HepG2 (cell line): ENCODE measurements around the gene RASGRF1. TPM values are rescaled to one million over a fixed set of nuclear protein-coding genes. Genes with fewer than 3 reads are reported as not detected.
A peak's percentile ranks its signal among the peaks of the same experiment; 100 is the strongest.

Experiments
- ATAC-seq: fragments of 200-7000 bp; cut with Tn5 transposase; 3 replicates; pipeline ENCODE4 v1.9.1; 2020; ENCODE audit warnings: mild to moderate bottlenecking, moderate library complexity
- BruUV-seq: library from RNA; stranded (reverse); fragments of 400-500 nt; replicated peaks from 2 replicates; lab custom pipeline; 2021; lab: Mats Ljungman, UMichigan
- CTCF ChIA-PET: fragments of 300-600 bp; formaldehyde crosslinking; extraction: SDS; loops from one replicate; lab custom pipeline; 2021; ENCODE audit warnings: low total read pairs, inconsistent platforms, low intra/inter-chr PET ratio; lab: Yijun Ruan, JAX
- POLR2A ChIA-PET: fragments of 350-600 bp; sonication (Branson Sonifier 250); formaldehyde crosslinking; loops from one replicate; lab custom pipeline; 2020; ENCODE audit warnings: antibody characterized with exemption, inconsistent platforms; lab: Yijun Ruan, JAX
- DNase-seq: peaks from one replicate; pipeline ENCODE4 v3.0.0-alpha.2; 2015; ENCODE audit warnings: low spot score
- FAIRE-seq: peaks from 3 replicates; lab custom pipeline; 2011; peaks lifted over from hg19 to GRCh38; lab: Jason Lieb, UNC
- H2AFZ ChIP-seq: one replicate; pipeline ENCODE4 v1.6.1; 2011; ENCODE audit warnings: low read length, inconsistent platforms
- H3K27ac ChIP-seq: fragments of 300-600 bp; 3 replicates; pipeline ENCODE4 v1.8.0; 2011; ENCODE audit warnings: mixed run types, mild to moderate bottlenecking, mixed read lengths, low read length, inconsistent platforms; ENCODE audit not compliant: insufficient read depth; ENCODE audit errors: extremely low read length
- H3K27me3 ChIP-seq, 2 experiments: fragments of 200-600 bp in 1 of 2; 2 replicates in 1 of 2; 3 replicates in 1 of 2; pipeline versions ENCODE4 v1.6.0 to v1.8.0; 2011; ENCODE audit warnings: low read length in 2 of 2, mild to moderate bottlenecking in 2 of 2, moderate library complexity in 2 of 2, inconsistent platforms in 1 of 2; ENCODE audit not compliant: insufficient read depth in 2 of 2, control insufficient read depth in 1 of 2
- H3K36me3 ChIP-seq, 2 experiments: fragments of 200-600 bp in 1 of 2; replicated peaks in 1 of 2; 2 replicates in 1 of 2; 3 replicates in 1 of 2; pipeline versions ENCODE4 v1.5.1 to v1.8.0; 2011; ENCODE audit warnings: low read length in 2 of 2, inconsistent platforms in 1 of 2; ENCODE audit not compliant: insufficient read depth in 2 of 2, control insufficient read depth in 1 of 2
- H3K4me1 ChIP-seq: 2 replicates; pipeline ENCODE4 v1.5.1; 2012; ENCODE audit warnings: low read length, inconsistent platforms; ENCODE audit not compliant: insufficient read depth
- H3K4me2 ChIP-seq: 2 replicates; pipeline ENCODE4 v1.6.0; 2011; ENCODE audit warnings: low read depth, low read length, inconsistent platforms
- H3K4me3 ChIP-seq, 3 experiments: fragments of 200-600 bp in 1 of 3; sonication (generic), shearing (Covaris generic) in 1 of 3; replicated peaks in 1 of 3; 2 replicates each; pipeline ENCODE4 v1.5.1; 2011 to 2016; ENCODE audit warnings: low read length in 3 of 3, inconsistent platforms in 2 of 3, low read depth in 2 of 3, mild to moderate bottlenecking in 2 of 3, control low read depth in 1 of 3, mixed read lengths in 1 of 3; ENCODE audit not compliant: insufficient read depth in 1 of 3
- H3K79me2 ChIP-seq: one replicate; pipeline ENCODE4 v1.6.1; 2011; ENCODE audit warnings: low read length, inconsistent platforms; ENCODE audit not compliant: insufficient read depth
- H3K9ac ChIP-seq: 2 replicates; pipeline ENCODE4 v1.6.0; 2011; ENCODE audit warnings: mild to moderate bottlenecking, low read depth, low read length, inconsistent platforms; ENCODE audit not compliant: insufficient read depth
- H3K9me3 ChIP-seq: 2 replicates; pipeline ENCODE4 v1.5.1; 2012; ENCODE audit warnings: mild to moderate bottlenecking, low read length
- H4K20me1 ChIP-seq: 2 replicates; pipeline ENCODE4 v1.6.0; 2011; ENCODE audit warnings: inconsistent platforms, mild to moderate bottlenecking, low read length, moderate library complexity; ENCODE audit not compliant: insufficient read depth
- ATF7-NPFF ChIP-seq: sonication (generic); formaldehyde crosslinking; IDR thresholded peaks from 2 replicates; pipeline ENCODE4 v1.8.1; 2023; ENCODE audit warnings: mild to moderate bottlenecking, low read depth, missing genetic modification reagents, moderate library complexity
- CHD2 ChIP-seq: IDR thresholded peaks from 2 replicates; pipeline ENCODE4 v1.6.1; 2011; ENCODE audit warnings: low read depth, low read length, improper control_type of control experiment
- FOXC1 ChIP-seq: sonication (generic); formaldehyde crosslinking; IDR thresholded peaks from 2 replicates; pipeline ENCODE4 v1.8.0; 2022; ENCODE audit warnings: mild to moderate bottlenecking, missing genetic modification reagents, borderline replicate concordance
- HNRNPUL1 ChIP-seq: fragments of 200-400 bp; formaldehyde crosslinking; IDR thresholded peaks from 2 replicates; pipeline ENCODE4 v1.6.1; 2017; ENCODE audit warnings: low read depth, mild to moderate bottlenecking, low read length, moderate library complexity
- MIER2 ChIP-seq: IDR thresholded peaks from 2 replicates; pipeline ENCODE4 v1.6.1; 2016; ENCODE audit warnings: missing biosample characterization, missing genetic modification reagents
- SMARCC2 ChIP-seq: fragments of 450-650 bp; IDR thresholded peaks from 2 replicates; pipeline ENCODE4 v1.6.1; 2017; ENCODE audit warnings: antibody characterized with exemption, mild to moderate bottlenecking
- ZBTB38 ChIP-seq: sonication (generic); formaldehyde crosslinking; IDR thresholded peaks from 2 replicates; pipeline ENCODE4 v1.5.1; 2020; ENCODE audit warnings: mild to moderate bottlenecking, missing genetic modification reagents
- ZFP37 ChIP-seq: sonication (generic); formaldehyde crosslinking; IDR thresholded peaks from 2 replicates; pipeline ENCODE4 v1.4.0; 2020; ENCODE audit warnings: missing genetic modification reagents, borderline replicate concordance
- ZSCAN22 ChIP-seq: sonication (generic); formaldehyde crosslinking; IDR thresholded peaks from 2 replicates; pipeline ENCODE4 v1.4.0; 2020; ENCODE audit warnings: mild to moderate bottlenecking, missing genetic modification reagents
- WGBS: methylation state at CpG from one replicate; pipeline ENCODE4 v1.1.6; 2017; ENCODE audit warnings: low lambda C conversion rate; 5-methylcytosine and 5-hydroxymethylcytosine counted together
- in situ Hi-C: cut with HindIII; loops from 2 replicates; pipeline ENCODE4 v1.10.0; 2017; ENCODE audit warnings: low pct_unique_long_range_greater_than_20kb; ENCODE audit not compliant: extremely low pct_ligation_motif_present
- intact Hi-C: fragments of 100-400 bp; cut with micrococcal nuclease; formaldehyde crosslinking; loops from one replicate; pipeline ENCODE4 v1.10.0; 2022; ENCODE audit not compliant: unreplicated experiment
- polyA plus RNA-seq, 8 experiments: library from polyadenylated mRNA; depleted of rRNA in 3 of 8; stranded (reverse) in 7 of 8; unstranded in 1 of 8; fragments of >200 nt; fragmentation: Illumina TruSeq in 4 of 8; extraction: Trizol in 4 of 8; gene quantifications; 2 replicates each; pipeline versions ENCODE4 v1.2.1 to v1.2.3, GENCODE V29; 2011 to 2016; ENCODE audit warnings: low read depth in 4 of 8, missing spikeins in 1 of 8, mixed read lengths in 1 of 8; ENCODE audit not compliant: insufficient read depth in 1 of 8
- total RNA-seq, 5 experiments: library from RNA; depleted of rRNA; stranded (reverse); fragments of >200 nt; fragmentation: Illumina TruSeq; extraction: Trizol; gene quantifications; 2 replicates each; pipeline ENCODE4 v1.2.3, GENCODE V29; 2016; ENCODE audit warnings: low read depth in 1 of 5
- TF ChIP-seq, protein P1 (sequence below): sonication (generic); formaldehyde crosslinking; conservative IDR thresholded peaks from 2 replicates; pipeline ENCODE4 v1.4.0; 2020; ENCODE audit warnings: missing genetic modification reagents
- TF ChIP-seq, protein P2 (sequence below), 2 experiments: IDR thresholded peaks; 2 replicates each; pipeline ENCODE4 v1.6.1; 2011 to 2012; ENCODE audit warnings: low read length in 2 of 2, borderline replicate concordance in 1 of 2, low read depth in 1 of 2, mild to moderate bottlenecking in 1 of 2, moderate library complexity in 1 of 2

RASGRF1 gene
- total and polyA plus RNA-seq, 2 of the 13 experiments (the other 11 are each of a cell fraction or from before 2014, with no cell fraction given): 0.55 to 3.0 TPM

DNA sequence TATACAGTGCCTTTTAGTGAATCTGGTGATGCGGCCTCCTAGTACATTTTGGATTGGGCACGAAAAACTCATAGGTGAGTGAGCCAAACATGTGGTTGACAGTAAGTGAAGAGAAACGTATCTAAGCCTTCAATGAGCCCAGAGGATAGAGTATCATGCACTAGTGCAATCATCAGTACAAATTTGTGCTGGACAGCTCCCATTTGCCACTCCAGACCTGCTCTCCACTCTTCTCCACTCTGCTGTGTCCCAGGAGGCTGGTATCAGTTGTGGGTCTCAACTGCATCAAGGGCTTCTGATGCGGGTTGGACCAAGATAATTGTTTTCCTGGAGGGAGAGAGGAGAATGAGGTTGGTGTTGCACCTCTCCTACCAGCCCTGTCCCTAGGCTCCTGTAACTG lies 9.1 kb upstream of the RASGRF1 start:
- H3K79me2 ChIP-seq: no peaks in the 10 kb centered on the region
- intact Hi-C loops: no loop called here
- FAIRE-seq (no peak), ATAC-seq (no peak), DNase-seq (no peak)
- BruUV-seq: no TSS peak
- no peaks in the 10 kb centered on the region for H3K36me3 ChIP-seq
- WGBS: 26% methylated on average over 4 of the region's 4 CpGs
- no peaks in the 10 kb centered on the region for H3K4me1 ChIP-seq
- H2AFZ ChIP-seq: no peak overlapping the region
- ChIA-PET POLR2A (no interaction called here), CTCF (no interaction called here)
- TF ChIP-seq, protein P1, sequence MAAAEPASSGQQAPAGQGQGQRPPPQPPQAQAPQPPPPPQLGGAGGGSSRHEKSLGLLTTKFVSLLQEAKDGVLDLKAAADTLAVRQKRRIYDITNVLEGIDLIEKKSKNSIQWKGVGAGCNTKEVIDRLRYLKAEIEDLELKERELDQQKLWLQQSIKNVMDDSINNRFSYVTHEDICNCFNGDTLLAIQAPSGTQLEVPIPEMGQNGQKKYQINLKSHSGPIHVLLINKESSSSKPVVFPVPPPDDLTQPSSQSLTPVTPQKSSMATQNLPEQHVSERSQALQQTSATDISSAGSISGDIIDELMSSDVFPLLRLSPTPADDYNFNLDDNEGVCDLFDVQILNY (CRISPR knock-in tag): no peak
- TF ChIP-seq, protein P2, sequence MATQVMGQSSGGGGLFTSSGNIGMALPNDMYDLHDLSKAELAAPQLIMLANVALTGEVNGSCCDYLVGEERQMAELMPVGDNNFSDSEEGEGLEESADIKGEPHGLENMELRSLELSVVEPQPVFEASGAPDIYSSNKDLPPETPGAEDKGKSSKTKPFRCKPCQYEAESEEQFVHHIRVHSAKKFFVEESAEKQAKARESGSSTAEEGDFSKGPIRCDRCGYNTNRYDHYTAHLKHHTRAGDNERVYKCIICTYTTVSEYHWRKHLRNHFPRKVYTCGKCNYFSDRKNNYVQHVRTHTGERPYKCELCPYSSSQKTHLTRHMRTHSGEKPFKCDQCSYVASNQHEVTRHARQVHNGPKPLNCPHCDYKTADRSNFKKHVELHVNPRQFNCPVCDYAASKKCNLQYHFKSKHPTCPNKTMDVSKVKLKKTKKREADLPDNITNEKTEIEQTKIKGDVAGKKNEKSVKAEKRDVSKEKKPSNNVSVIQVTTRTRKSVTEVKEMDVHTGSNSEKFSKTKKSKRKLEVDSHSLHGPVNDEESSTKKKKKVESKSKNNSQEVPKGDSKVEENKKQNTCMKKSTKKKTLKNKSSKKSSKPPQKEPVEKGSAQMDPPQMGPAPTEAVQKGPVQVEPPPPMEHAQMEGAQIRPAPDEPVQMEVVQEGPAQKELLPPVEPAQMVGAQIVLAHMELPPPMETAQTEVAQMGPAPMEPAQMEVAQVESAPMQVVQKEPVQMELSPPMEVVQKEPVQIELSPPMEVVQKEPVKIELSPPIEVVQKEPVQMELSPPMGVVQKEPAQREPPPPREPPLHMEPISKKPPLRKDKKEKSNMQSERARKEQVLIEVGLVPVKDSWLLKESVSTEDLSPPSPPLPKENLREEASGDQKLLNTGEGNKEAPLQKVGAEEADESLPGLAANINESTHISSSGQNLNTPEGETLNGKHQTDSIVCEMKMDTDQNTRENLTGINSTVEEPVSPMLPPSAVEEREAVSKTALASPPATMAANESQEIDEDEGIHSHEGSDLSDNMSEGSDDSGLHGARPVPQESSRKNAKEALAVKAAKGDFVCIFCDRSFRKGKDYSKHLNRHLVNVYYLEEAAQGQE (IDR thresholded peaks at IDR 0.05; ENCODE audit: borderline replicate concordance in 1 of 2, low read depth in 1 of 2, low read length in 2 of 2): peak; percentile 39 to 89
- TF ChIP-seq FOXC1 (CRISPR knock-in tag): no peak
- no peak for TF ChIP-seq ZBTB38 (CRISPR knock-in tag)
- no peak for TF ChIP-seq ZFP37 (CRISPR knock-in tag)
- TF ChIP-seq HNRNPUL1: no peak
- no peak for TF ChIP-seq SMARCC2
- peak; percentile 87 for TF ChIP-seq MIER2 (CRISPR knock-in tag)
- no peak for TF ChIP-seq CHD2
- TF ChIP-seq ATF7-NPFF (CRISPR knock-in tag): no peak
- TF ChIP-seq ZSCAN22: no peak
- H3K9me3 ChIP-seq: no peaks in the 10 kb centered on the region
- H3K27me3 ChIP-seq: peaks cover 2 to 30% of the 10 kb centered on the region in 2 experiments; a peak in 2 of 5 replicates
- no peak overlapping the region for H3K9ac ChIP-seq
- H3K4me3 ChIP-seq: no peak overlapping the region
- no peak overlapping the region for H3K27ac ChIP-seq
- in situ Hi-C loops: no loop called here
- no peak overlapping the region for H3K4me2 ChIP-seq
- no peaks in the 10 kb centered on the region for H4K20me1 ChIP-seq
